GM23338 (cell line): Measurements from ENCODE around the gene DDT.
"Not testable (repeated sequence)": the region's sequence is repeated elsewhere in the genome, so short reads cannot be mapped to it uniquely, and the experiment has no call there.

Source experiments
- CREB1 ChIP-seq: fragments of 250-450 bp; sonication (Bioruptor Pico); IDR thresholded peaks from 2 replicates; pipeline ENCODE4 v1.5.0; 2020; ENCODE audit warnings: low read depth, mild to moderate bottlenecking, moderate library complexity
- EZH2 ChIP-seq: fragments of 200-600 bp; sonication (generic); IDR thresholded peaks from one replicate; pipeline ENCODE4 v1.8.0; 2017; ENCODE audit warnings: antibody characterized with exemption, mild to moderate bottlenecking, low read depth; ENCODE audit not compliant: unreplicated experiment
- EZH2phosphoT487 ChIP-seq: fragments of 200-600 bp; sonication (generic); IDR thresholded peaks from one replicate; pipeline ENCODE4 v1.8.1; 2018; ENCODE audit warnings: antibody characterized with exemption; ENCODE audit not compliant: unreplicated experiment
- JUNB ChIP-seq: IDR thresholded peaks from one replicate; pipeline ENCODE4 v1.6.1; 2016; ENCODE audit warnings: antibody characterized with exemption; ENCODE audit not compliant: unreplicated experiment
- POLR2AphosphoS5 ChIP-seq: IDR thresholded peaks from 2 replicates; pipeline ENCODE4 v1.6.1; 2016; ENCODE audit warnings: antibody characterized with exemption, low read depth
- STAT1 ChIP-seq: IDR thresholded peaks from one replicate; pipeline ENCODE4 v1.6.1; 2016; ENCODE audit warnings: antibody characterized with exemption; ENCODE audit not compliant: unreplicated experiment
- ZNF114 ChIP-seq: fragments of 250-450 bp; sonication (Bioruptor Pico); IDR thresholded peaks from 2 replicates; pipeline ENCODE4 v1.5.0; 2020; ENCODE audit warnings: mild to moderate bottlenecking, moderate library complexity
- ZNF331 ChIP-seq: fragments of 250-450 bp; sonication (Bioruptor Pico); IDR thresholded peaks from 2 replicates; pipeline ENCODE4 v1.5.0; 2020; ENCODE audit warnings: low read depth, mild to moderate bottlenecking, moderate library complexity
- TF ChIP-seq, protein P1 (sequence below), 2 experiments: fragments of 200-600 bp in 1 of 2; sonication (generic) in 1 of 2; conservative IDR thresholded peaks; 2 replicates each; pipeline versions ENCODE4 v1.5.1 to v1.6.1; 2016 to 2017; ENCODE audit warnings: antibody characterized with exemption in 2 of 2, low read depth in 2 of 2, mild to moderate bottlenecking in 2 of 2, moderate library complexity in 1 of 2
- TF ChIP-seq, protein P2 (sequence below): IDR thresholded peaks from one replicate; pipeline ENCODE4 v1.6.1; 2018; ENCODE audit warnings: antibody characterized with exemption; ENCODE audit not compliant: unreplicated experiment
- TF ChIP-seq, protein P3 (sequence below): fragments of 250-450 bp; sonication (Bioruptor Pico); IDR thresholded peaks from 2 replicates; pipeline ENCODE4 v1.5.0; 2020; ENCODE audit warnings: mild to moderate bottlenecking, moderate library complexity
- TF ChIP-seq, protein P4 (sequence below): IDR thresholded peaks from 2 replicates; pipeline ENCODE4 v1.6.1; 2016; ENCODE audit warnings: antibody characterized with exemption

DNA sequence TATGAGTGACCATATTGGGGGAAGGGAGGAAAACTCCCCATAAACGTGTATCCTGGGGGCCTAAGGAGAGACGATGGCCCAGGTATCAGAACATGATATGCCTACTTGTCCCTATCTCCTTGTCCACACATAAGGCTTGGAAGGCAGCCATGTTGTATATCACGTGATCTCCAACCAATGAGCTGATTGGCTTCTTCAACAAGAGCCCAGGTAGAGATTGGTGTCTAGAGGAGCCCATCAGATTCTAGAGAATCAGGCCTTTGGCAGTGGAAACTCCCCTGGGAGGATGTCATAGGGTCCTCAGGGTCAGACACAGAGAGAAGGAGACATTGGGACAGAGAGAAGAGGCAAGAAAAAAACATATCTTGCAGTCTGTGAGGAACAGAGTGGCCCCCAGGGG lies 26.9 kb downstream of the DDT start:
- TF ChIP-seq POLR2AphosphoS5; EZH2; EZH2phosphoT487; CREB1; JUNB; STAT1; ZNF114 (CRISPR knock-in tag); ZNF331 (CRISPR knock-in tag): not testable (repeated sequence)
- TF ChIP-seq, protein P1, sequence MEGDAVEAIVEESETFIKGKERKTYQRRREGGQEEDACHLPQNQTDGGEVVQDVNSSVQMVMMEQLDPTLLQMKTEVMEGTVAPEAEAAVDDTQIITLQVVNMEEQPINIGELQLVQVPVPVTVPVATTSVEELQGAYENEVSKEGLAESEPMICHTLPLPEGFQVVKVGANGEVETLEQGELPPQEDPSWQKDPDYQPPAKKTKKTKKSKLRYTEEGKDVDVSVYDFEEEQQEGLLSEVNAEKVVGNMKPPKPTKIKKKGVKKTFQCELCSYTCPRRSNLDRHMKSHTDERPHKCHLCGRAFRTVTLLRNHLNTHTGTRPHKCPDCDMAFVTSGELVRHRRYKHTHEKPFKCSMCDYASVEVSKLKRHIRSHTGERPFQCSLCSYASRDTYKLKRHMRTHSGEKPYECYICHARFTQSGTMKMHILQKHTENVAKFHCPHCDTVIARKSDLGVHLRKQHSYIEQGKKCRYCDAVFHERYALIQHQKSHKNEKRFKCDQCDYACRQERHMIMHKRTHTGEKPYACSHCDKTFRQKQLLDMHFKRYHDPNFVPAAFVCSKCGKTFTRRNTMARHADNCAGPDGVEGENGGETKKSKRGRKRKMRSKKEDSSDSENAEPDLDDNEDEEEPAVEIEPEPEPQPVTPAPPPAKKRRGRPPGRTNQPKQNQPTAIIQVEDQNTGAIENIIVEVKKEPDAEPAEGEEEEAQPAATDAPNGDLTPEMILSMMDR (conservative IDR thresholded peaks at IDR 0.05; ENCODE audit: low read depth in 2 of 2) = not testable (repeated sequence)
- TF ChIP-seq, protein P2, sequence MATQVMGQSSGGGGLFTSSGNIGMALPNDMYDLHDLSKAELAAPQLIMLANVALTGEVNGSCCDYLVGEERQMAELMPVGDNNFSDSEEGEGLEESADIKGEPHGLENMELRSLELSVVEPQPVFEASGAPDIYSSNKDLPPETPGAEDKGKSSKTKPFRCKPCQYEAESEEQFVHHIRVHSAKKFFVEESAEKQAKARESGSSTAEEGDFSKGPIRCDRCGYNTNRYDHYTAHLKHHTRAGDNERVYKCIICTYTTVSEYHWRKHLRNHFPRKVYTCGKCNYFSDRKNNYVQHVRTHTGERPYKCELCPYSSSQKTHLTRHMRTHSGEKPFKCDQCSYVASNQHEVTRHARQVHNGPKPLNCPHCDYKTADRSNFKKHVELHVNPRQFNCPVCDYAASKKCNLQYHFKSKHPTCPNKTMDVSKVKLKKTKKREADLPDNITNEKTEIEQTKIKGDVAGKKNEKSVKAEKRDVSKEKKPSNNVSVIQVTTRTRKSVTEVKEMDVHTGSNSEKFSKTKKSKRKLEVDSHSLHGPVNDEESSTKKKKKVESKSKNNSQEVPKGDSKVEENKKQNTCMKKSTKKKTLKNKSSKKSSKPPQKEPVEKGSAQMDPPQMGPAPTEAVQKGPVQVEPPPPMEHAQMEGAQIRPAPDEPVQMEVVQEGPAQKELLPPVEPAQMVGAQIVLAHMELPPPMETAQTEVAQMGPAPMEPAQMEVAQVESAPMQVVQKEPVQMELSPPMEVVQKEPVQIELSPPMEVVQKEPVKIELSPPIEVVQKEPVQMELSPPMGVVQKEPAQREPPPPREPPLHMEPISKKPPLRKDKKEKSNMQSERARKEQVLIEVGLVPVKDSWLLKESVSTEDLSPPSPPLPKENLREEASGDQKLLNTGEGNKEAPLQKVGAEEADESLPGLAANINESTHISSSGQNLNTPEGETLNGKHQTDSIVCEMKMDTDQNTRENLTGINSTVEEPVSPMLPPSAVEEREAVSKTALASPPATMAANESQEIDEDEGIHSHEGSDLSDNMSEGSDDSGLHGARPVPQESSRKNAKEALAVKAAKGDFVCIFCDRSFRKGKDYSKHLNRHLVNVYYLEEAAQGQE = not testable (repeated sequence)
- TF ChIP-seq, protein P3, sequence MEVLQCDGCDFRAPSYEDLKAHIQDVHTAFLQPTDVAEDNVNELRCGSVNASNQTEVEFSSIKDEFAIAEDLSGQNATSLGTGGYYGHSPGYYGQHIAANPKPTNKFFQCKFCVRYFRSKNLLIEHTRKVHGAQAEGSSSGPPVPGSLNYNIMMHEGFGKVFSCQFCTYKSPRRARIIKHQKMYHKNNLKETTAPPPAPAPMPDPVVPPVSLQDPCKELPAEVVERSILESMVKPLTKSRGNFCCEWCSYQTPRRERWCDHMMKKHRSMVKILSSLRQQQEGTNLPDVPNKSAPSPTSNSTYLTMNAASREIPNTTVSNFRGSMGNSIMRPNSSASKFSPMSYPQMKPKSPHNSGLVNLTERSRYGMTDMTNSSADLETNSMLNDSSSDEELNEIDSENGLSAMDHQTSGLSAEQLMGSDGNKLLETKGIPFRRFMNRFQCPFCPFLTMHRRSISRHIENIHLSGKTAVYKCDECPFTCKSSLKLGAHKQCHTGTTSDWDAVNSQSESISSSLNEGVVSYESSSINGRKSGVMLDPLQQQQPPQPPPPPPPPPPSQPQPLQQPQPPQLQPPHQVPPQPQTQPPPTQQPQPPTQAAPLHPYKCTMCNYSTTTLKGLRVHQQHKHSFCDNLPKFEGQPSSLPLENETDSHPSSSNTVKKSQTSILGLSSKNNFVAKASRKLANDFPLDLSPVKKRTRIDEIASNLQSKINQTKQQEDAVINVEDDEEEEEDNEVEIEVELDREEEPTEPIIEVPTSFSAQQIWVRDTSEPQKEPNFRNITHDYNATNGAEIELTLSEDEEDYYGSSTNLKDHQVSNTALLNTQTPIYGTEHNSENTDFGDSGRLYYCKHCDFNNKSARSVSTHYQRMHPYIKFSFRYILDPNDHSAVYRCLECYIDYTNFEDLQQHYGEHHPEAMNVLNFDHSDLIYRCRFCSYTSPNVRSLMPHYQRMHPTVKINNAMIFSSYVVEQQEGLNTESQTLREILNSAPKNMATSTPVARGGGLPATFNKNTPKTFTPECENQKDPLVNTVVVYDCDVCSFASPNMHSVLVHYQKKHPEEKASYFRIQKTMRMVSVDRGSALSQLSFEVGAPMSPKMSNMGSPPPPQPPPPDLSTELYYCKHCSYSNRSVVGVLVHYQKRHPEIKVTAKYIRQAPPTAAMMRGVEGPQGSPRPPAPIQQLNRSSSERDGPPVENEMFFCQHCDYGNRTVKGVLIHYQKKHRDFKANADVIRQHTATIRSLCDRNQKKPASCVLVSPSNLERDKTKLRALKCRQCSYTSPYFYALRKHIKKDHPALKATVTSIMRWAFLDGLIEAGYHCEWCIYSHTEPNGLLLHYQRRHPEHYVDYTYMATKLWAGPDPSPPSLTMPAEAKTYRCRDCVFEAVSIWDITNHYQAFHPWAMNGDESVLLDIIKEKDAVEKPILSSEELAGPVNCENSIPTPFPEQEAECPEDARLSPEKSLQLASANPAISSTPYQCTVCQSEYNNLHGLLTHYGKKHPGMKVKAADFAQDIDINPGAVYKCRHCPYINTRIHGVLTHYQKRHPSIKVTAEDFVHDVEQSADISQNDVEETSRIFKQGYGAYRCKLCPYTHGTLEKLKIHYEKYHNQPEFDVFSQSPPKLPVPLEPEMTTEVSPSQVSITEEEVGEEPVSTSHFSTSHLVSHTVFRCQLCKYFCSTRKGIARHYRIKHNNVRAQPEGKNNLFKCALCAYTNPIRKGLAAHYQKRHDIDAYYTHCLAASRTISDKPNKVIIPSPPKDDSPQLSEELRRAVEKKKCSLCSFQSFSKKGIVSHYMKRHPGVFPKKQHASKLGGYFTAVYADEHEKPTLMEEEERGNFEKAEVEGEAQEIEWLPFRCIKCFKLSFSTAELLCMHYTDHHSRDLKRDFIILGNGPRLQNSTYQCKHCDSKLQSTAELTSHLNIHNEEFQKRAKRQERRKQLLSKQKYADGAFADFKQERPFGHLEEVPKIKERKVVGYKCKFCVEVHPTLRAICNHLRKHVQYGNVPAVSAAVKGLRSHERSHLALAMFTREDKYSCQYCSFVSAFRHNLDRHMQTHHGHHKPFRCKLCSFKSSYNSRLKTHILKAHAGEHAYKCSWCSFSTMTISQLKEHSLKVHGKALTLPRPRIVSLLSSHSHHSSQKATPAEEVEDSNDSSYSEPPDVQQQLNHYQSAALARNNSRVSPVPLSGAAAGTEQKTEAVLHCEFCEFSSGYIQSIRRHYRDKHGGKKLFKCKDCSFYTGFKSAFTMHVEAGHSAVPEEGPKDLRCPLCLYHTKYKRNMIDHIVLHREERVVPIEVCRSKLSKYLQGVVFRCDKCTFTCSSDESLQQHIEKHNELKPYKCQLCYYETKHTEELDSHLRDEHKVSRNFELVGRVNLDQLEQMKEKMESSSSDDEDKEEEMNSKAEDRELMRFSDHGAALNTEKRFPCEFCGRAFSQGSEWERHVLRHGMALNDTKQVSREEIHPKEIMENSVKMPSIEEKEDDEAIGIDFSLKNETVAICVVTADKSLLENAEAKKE (CRISPR knock-in tag) = not testable (repeated sequence)
- TF ChIP-seq, protein P4, sequence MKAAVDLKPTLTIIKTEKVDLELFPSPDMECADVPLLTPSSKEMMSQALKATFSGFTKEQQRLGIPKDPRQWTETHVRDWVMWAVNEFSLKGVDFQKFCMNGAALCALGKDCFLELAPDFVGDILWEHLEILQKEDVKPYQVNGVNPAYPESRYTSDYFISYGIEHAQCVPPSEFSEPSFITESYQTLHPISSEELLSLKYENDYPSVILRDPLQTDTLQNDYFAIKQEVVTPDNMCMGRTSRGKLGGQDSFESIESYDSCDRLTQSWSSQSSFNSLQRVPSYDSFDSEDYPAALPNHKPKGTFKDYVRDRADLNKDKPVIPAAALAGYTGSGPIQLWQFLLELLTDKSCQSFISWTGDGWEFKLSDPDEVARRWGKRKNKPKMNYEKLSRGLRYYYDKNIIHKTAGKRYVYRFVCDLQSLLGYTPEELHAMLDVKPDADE = not testable (repeated sequence)
